GM21576 (cell line): ENCODE data around the gene MYBPC2.

Experiments used
- ATAC-seq: cut with Tn5 transposase; IDR thresholded peaks from one replicate; pipeline ENCODE4 v1.9.1; 2021; ENCODE audit warnings: mild to moderate bottlenecking, moderate library complexity; ENCODE audit not compliant: unreplicated experiment

The MYBPC2 gene

DNA sequence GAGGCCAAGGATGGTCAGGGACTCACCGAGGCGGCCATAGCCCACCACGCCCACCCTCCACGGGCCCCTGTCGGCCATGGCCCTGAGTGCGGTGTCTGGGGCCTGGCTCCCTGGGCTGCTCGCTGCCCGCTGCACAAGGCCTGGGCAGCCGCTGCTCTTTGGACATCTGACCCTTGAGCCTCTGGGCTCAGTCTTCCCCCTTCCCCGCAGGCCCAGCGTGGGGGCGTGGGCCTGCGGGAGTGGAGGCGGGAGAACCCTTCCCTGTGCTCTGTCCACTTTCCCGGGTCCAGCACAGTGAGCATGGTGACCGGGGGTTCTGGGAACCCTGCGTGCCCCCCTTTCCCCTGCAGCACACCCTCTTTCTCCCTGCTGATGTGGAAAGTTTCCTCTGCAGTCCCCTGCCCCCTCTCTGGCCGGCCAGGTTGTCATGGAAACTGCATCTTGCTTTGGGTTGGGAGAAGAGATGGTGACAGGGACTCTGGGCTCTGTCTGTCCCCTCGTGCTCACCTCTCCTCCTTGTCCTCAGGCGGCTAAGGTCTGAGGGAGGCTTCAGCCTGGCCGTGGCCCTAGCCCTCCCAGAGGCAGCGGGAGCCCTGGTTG, 81.2 kb downstream of the MYBPC2 start, which contains the start of gene ASPDH:
TSS of gene ASPDH (minus strand) at position 168 of the 600 bp plus-strand sequence. CDS start at position 78, 90 bp downstream.
- ATAC-seq, result no peak

DNA sequence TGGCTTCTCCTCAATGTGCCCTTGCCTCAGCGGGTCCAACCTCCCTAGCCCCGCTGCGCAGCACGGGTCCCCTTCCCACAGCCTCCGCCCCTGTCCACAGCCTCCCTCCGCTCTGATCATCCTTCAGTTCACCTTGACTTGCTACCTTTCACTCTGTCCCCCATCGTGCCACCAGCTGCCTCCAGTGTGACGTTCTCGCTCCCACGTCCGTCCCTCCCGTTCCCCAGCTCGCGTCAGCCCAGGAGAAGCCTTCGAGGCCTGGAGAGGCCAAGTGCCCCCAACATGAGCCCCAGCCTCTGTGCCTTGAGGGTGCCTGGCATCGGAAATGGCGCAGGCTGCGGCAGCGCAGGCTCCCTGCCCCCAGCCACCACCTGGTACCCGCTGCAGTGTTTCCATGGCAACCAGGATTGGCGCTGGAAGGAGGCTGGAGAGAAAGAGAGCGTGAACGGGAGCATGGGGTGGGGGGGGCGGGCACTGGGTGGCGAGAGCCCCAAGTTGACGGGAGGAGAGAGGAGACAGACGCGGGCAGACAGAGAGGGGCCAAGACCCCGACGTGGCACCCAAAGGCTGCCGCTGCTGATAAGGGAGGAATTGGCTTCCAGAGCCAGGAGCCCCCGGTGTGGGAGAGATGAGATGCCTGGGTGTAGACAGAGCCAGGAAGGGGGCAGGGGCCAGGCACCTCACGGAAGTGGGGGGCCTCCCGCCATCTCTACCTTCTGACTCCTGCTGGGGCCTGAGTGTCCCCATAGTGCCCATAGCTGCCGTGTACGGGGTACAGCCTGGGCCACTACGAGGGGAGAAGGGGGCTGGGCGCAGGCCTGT, 81.9 kb downstream of the MYBPC2 start:
- ATAC-seq, result no peak

DNA sequence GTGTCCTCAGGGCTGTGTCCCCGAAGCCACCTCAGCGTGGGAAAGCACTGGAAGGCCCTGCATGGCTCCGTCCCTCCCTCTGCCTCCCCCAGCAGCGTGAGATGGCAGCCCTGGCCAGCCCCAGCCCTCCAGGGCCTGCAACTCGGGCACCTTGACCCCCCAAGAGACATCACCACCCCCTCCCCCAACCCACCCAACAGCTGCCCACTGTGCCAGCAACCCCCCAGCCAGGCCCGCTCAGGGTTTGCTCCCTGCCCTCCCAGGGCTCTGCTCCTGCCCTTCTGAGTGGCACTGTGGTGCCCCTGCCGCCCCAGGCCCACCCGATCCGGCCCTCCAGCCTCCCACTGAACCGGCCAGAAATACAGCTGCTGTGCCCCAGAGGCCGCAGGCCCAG, 82.5 kb downstream of the MYBPC2 start:
- ATAC-seq, result no peak
